Coronary artery (tissue), 2 donors: ENCODE data around the gene SLC9C2.

Source experiments
- DNase-seq: peaks from one replicate; pipeline ENCODE4 v3.0.0-alpha.2; 2017; ENCODE audit warnings: low spot score
- H3K27ac ChIP-seq, 2 donors: fragments of 200-600 bp; sonication (generic); one replicate each; pipeline ENCODE4 v1.5.1; 2016 to 2019
- H3K4me3 ChIP-seq: fragments of 200-600 bp; sonication (generic); 2 replicates; pipeline ENCODE4 v1.5.1; 2016; ENCODE audit warnings: mild to moderate bottlenecking, moderate library complexity
- TF ChIP-seq, protein P1 (sequence below): fragments of 200-600 bp; sonication (generic); IDR thresholded peaks from one replicate; pipeline ENCODE4 v1.5.1; 2019; ENCODE audit warnings: antibody characterized with exemption

The SLC9C2 gene

DNA sequence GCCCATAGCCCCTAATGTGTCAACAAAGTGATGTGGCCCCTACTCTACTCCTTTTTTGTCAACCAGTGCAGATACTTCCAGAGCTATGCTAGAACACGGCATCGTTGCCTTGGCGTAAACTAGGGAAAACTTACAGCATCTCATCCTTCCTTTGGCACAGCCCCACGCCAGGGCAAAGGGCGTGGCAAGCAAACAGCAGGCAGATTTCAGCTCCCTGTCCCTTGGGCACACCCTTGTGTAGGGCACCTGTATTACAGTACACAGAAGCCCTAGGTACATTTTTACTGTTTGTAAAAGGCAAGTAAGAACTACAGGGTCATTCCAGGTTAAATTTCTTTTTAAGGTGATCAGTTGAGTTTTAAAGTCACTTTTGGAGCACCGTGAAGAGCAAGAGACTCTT lies 96.4 kb downstream of the SLC9C2 start:
- no peak for DNase-seq
- TF ChIP-seq, protein P1, sequence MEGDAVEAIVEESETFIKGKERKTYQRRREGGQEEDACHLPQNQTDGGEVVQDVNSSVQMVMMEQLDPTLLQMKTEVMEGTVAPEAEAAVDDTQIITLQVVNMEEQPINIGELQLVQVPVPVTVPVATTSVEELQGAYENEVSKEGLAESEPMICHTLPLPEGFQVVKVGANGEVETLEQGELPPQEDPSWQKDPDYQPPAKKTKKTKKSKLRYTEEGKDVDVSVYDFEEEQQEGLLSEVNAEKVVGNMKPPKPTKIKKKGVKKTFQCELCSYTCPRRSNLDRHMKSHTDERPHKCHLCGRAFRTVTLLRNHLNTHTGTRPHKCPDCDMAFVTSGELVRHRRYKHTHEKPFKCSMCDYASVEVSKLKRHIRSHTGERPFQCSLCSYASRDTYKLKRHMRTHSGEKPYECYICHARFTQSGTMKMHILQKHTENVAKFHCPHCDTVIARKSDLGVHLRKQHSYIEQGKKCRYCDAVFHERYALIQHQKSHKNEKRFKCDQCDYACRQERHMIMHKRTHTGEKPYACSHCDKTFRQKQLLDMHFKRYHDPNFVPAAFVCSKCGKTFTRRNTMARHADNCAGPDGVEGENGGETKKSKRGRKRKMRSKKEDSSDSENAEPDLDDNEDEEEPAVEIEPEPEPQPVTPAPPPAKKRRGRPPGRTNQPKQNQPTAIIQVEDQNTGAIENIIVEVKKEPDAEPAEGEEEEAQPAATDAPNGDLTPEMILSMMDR: no peak
- no peak overlapping the region for H3K27ac ChIP-seq
- no peak overlapping the region for H3K4me3 ChIP-seq

DNA sequence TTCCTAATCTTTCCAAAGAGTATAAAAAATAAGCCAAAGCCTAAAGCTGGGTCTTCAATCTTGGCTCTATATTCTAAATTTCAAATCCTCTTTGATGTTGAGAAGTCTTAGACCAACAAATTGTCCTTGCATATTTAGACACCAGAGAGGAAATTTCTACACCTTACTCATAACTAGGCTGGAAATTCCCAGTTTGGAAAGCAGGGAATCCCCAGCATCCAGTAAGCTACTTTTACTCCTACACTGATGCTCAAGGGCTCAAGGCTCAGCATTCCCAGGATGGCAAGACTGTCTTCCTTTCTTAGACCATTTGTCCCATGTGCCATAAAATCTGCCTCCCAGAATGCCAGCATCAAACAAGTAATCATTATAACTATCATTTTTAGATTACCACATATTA lies 97.5 kb downstream of the SLC9C2 start:
- no peak for DNase-seq
- TF ChIP-seq, protein P1: no peak
- no peak overlapping the region for H3K4me3 ChIP-seq
- H3K27ac ChIP-seq: no peak overlapping the region

GRCh38 chr1:173504268-173504667 lies 98.6 kb downstream of the SLC9C2 start:
- DNase-seq: no peak
- H3K27ac ChIP-seq: no peak overlapping the region
- TF ChIP-seq, protein P1: no peak
- H3K4me3 ChIP-seq: no peak overlapping the region

DNA sequence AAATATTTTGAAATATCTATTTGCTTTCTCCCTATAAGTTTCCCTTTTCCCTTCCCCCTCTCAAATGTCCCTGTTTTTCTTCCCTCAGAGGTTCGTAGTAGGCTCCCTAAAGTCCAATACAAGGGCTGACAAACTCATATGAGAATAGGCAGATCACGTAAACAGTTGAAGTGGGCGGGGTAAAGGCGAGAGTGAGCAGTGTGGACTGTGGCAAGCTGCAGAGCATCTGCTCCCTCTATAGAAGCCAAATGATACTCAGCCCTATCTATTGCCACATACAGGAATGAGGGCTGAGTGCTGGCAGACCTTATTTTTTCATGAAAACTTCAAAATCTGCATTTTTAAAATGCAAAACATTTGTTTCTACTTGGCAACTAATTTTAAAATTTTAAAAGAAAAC lies 99.5 kb downstream of the SLC9C2 start:
- no peak for DNase-seq
- Histone ChIP-seq H3K27ac (no peak overlapping the region), H3K4me3 (no peak overlapping the region)
- TF ChIP-seq, protein P1: no peak

GRCh38 chr1:173502104-173502503 lies 100.8 kb downstream of the SLC9C2 start:
- TF ChIP-seq, protein P1: no peak
- no peak overlapping the region for H3K4me3 ChIP-seq
- no peak overlapping the region for H3K27ac ChIP-seq
- no peak for DNase-seq

- no peak overlapping the region for H3K4me3 ChIP-seq
- DNase-seq: no peak
- no peak overlapping the region for H3K27ac ChIP-seq
- TF ChIP-seq, protein P1: no peak
Measured at GRCh38 chr1:173499729-173500128, 103.1 kb downstream of the SLC9C2 start.

- TF ChIP-seq, protein P1: no peak
Measured at GRCh38 chr1:173496757-173497320, 106.0 kb downstream of the SLC9C2 start.

More at GRCh38 chr1:173496757-173497320, 106.0 kb downstream of the SLC9C2 start:
- Histone ChIP-seq H3K4me3 (no peak overlapping the region), H3K27ac (no peak overlapping the region)
- no peak for DNase-seq
